ENCODE data around the gene VWC2.

The VWC2 gene

DNA sequence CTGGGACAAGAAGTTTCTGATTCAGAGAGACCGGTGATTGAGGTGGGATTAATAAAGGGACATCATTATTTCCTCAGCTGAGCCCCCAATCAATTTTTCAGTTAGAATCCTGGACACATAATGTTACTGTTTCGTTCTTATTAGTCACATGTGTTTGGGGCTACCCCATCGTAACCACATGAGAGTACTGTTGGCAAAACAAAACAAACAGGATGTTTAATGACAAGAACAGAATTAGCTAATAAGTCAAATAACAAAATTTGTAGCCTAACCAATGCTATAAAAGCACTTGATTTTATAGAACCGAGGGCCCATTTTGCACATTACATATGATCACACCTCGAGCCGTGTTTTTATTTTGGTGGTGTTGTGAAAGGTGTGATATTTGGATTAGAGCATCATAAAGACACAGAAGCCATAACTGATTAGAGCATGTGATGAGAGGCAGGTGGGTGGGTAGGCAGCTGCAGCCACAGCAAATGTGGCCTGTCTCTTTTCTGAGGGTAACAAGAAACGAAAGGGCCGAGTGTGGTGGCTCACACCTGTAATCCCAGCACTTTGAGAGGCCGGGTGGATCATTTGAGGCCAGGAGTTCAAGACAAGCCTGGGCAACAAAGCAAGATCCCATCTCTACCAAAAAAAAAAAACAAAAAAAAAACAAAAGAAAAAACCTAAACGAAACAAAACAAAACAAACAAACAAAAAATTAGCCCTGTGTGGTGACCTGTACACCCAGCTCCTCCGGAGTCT is 1.8 kb upstream of the VWC2 start:
- Histone ChIP-seq H3K27ac (ENCODE audit: low read depth, low read length, severe bottlenecking) (no peak overlapping the region), H3K9me3 (ENCODE audit: control insufficient read depth, low read length) (no peaks in the 10 kb centered on the region), H3K36me3 (ENCODE audit: control insufficient read depth, insufficient read depth, low read length) (no peaks in the 10 kb centered on the region), H3K4me3 (ENCODE audit: extremely low read depth, insufficient read depth, low read length, poor library complexity, severe bottlenecking) (no peak overlapping the region), H3K4me1 (ENCODE audit: control insufficient read depth, insufficient read depth, low read length, poor library complexity, severe bottlenecking) (peaks cover 6% of the 10 kb centered on the region)
- WGBS, 2 experiments (ENCODE audit: insufficient coverage in 2 of 2): 90 to 97% methylated on average over 6 of the region's 11 CpGs

DNA sequence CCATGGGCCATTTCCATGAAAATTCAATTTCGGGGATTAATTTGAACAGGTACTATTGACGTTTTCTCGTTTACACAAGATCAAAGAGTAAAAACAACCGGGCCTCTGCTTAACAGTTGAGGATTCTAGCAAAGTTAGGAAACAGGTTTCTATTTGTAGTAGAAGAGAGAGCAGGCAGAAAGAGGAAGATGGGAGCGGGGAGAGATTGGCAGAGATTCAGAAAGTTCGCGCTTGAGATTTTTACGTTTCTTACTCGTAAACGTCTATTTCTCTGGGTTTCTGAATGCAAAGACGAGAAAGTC is 571 bp upstream of the VWC2 start:
- Histone ChIP-seq H3K27ac (ENCODE audit: low read depth, low read length, severe bottlenecking) (no peak overlapping the region), H3K4me3 (ENCODE audit: extremely low read depth, insufficient read depth, low read length, poor library complexity, severe bottlenecking) (peak overlapping the region; percentile 35), H3K36me3 (ENCODE audit: control insufficient read depth, insufficient read depth, low read length) (no peaks in the 10 kb centered on the region), H3K9me3 (ENCODE audit: control insufficient read depth, low read length) (no peaks in the 10 kb centered on the region), H3K4me1 (ENCODE audit: control insufficient read depth, insufficient read depth, low read length, poor library complexity, severe bottlenecking) (peaks cover 6% of the 10 kb centered on the region)
- WGBS, 2 experiments (ENCODE audit: insufficient coverage in 2 of 2): 23 to 35% methylated on average over 8 to 11 of the region's 11 CpGs

DNA sequence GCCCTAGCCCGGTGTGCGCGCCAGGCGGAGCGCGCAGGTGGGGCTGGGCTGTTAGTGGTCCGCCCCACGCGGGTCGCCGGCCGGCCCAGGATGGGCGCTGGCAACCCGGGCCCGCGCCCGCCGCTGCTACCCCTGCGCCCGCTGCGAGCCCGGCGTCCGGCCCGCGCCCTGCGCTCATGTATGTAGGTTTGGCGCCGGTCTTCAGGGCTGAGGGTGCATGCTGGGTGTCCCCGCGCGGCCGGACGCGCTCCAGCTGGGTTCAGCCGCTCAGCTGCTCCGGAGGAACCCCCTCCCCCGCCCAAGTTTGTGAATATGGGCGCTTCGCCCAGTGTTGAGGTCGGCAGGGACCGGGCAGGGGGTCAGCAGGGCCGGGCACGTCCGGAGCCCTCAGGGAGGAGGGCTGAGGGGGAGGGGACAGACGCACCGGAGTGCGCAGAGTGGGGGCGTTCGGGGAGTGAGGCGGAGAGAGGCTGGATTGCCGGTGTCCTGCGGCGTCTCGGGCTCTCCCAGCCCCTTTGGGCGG is 559 bp downstream of the VWC2 start:
- peaks cover 6% of the 10 kb centered on the region for H3K4me1 ChIP-seq (ENCODE audit: control insufficient read depth, insufficient read depth, low read length, poor library complexity, severe bottlenecking)
- no peak overlapping the region for H3K27ac ChIP-seq (ENCODE audit: low read depth, low read length, severe bottlenecking)
- no peaks in the 10 kb centered on the region for H3K36me3 ChIP-seq (ENCODE audit: control insufficient read depth, insufficient read depth, low read length)
- WGBS, 2 experiments (ENCODE audit: insufficient coverage in 2 of 2): 1% methylated on average over 21 to 52 of the region's 56 CpGs
- H3K9me3 ChIP-seq (ENCODE audit: control insufficient read depth, low read length): no peaks in the 10 kb centered on the region
- peak overlapping the region; percentile 35 for H3K4me3 ChIP-seq (ENCODE audit: extremely low read depth, insufficient read depth, low read length, poor library complexity, severe bottlenecking)

DNA sequence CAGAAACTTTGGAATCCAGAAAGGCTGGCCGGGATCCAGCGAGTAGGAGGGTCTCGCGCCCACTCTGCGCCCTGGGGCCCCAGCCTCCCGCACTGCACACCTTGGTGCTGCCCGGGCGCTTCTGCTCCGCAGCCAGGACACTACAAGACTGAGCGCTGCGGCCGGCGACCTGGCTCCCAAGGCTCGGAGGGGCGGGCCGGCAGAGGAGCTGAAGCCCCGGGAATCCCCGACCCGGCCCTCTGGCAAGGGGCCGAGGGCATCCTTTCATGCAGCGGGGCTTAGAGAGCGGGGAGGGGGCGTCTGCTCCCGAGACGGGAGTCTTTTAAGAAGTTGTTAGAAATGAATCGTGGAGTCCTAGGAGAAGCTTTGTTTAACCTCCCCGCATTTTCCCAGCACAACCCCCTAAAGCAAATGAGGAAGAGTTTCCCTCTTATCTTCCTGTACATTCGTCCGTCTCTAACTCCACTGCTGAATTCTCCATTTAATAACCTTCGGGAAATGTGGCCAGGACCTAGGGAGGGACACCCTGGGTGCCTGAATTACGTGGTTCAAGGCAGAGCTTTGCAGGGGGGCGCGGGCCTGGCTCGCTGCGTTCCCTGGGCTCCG is 1.1 kb downstream of the VWC2 start:
- WGBS, 2 experiments (ENCODE audit: insufficient coverage in 2 of 2): 0 to 1% methylated on average over 14 to 33 of the region's 36 CpGs
- H3K9me3 ChIP-seq (ENCODE audit: control insufficient read depth, low read length): no peaks in the 10 kb centered on the region

DNA sequence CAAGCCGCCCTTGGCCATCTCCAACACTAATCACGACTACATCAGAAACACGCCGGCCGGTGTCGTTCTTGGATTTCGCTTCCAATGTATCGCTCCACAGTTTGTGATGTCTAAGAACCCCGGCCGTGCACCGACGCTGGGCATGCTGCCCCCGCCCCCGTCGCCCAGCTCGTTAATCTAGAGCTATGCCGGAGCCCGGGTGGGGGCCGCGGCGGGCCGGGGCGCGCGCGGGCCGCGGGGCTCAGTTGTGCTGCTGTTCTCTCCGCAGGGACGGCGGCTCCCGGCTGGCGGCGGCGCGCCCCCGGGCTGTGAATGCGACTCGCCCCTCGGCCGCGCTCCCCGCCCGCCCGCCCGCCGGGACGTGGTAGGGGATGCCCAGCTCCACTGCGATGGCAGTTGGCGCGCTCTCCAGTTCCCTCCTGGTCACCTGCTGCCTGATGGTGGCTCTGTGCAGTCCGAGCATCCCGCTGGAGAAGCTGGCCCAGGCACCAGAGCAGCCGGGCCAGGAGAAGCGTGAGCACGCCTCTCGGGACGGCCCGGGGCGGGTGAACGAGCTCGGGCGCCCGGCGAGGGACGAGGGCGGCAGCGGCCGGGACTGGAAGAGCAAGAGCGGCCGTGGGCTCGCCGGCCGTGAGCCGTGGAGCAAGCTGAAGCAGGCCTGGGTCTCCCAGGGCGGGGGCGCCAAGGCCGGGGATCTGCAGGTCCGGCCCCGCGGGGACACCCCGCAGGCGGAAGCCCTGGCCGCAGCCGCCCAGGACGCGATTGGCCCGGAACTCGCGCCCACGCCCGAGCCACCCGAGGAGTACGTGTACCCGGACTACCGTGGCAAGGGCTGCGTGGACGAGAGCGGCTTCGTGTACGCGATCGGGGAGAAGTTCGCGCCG is 1.9 kb downstream of the VWC2 start:
- Histone ChIP-seq H3K4me3 (ENCODE audit: extremely low read depth, insufficient read depth, low read length, poor library complexity, severe bottlenecking) (peak overlapping the region; percentile 35), H3K36me3 (ENCODE audit: control insufficient read depth, insufficient read depth, low read length) (no peaks in the 10 kb centered on the region), H3K4me1 (ENCODE audit: control insufficient read depth, insufficient read depth, low read length, poor library complexity, severe bottlenecking) (peaks cover 6% of the 10 kb centered on the region), H3K27ac (ENCODE audit: low read depth, low read length, severe bottlenecking) (no peak overlapping the region), H3K9me3 (ENCODE audit: control insufficient read depth, low read length) (no peaks in the 10 kb centered on the region)
- WGBS, 2 experiments (ENCODE audit: insufficient coverage in 2 of 2): 0 to 2% methylated on average over 51 to 91 of the region's 106 CpGs

More for the DNA sequence above, 1.1 kb downstream of the VWC2 start:
- Histone ChIP-seq H3K27ac (ENCODE audit: low read depth, low read length, severe bottlenecking) (no peak overlapping the region), H3K4me1 (ENCODE audit: control insufficient read depth, insufficient read depth, low read length, poor library complexity, severe bottlenecking) (peaks cover 6% of the 10 kb centered on the region), H3K4me3 (ENCODE audit: extremely low read depth, insufficient read depth, low read length, poor library complexity, severe bottlenecking) (peak overlapping the region; percentile 35), H3K36me3 (ENCODE audit: control insufficient read depth, insufficient read depth, low read length) (no peaks in the 10 kb centered on the region)

DNA sequence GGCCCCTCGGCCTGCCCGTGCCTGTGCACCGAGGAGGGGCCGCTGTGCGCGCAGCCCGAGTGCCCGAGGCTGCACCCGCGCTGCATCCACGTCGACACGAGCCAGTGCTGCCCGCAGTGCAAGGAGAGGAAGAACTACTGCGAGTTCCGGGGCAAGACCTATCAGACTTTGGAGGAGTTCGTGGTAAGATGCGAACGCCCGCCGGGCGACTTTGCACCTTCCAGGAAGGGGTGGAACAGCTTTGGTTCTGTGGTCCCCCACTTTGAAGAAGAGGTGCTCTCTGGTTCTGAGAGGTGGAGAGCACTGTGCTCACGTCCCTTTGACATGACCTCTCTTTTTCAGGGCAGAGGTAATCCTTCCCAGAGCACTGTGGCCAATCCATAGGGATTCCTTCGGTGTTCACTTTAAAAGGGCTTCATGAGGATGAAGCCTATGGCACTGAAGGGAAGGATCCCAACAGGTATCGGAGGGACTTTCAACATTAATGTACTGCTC is 2.6 kb downstream of the VWC2 start:
- peaks cover 6% of the 10 kb centered on the region for H3K4me1 ChIP-seq (ENCODE audit: control insufficient read depth, insufficient read depth, low read length, poor library complexity, severe bottlenecking)
- H3K9me3 ChIP-seq (ENCODE audit: control insufficient read depth, low read length): no peaks in the 10 kb centered on the region
- peak overlapping the region; percentile 30 for H3K4me3 ChIP-seq (ENCODE audit: extremely low read depth, insufficient read depth, low read length, poor library complexity, severe bottlenecking)
- 14 to 21% methylated on average over 20 to 24 of the region's 25 CpGs for WGBS, 2 experiments (ENCODE audit: insufficient coverage in 2 of 2)
- H3K27ac ChIP-seq (ENCODE audit: low read depth, low read length, severe bottlenecking): no peak overlapping the region
- no peaks in the 10 kb centered on the region for H3K36me3 ChIP-seq (ENCODE audit: control insufficient read depth, insufficient read depth, low read length)

DNA sequence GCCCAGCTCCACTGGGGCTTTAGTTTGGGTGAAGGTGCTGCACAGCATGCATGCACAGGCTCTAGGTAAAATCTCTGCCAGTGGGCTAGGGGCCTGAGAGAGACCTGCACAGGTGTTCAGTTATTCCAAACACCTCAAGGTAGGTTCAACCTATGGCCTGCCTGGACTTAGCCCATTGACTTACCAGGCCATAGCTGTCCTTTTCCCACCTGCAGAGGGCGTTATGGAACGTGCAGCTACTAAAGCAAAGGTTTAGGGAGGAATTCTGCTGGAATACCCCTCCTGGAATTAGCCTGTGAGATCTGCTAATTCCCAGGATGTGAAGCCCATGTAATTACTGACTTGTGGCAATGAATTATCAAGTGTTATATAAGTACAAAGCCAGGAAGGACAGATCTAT is 3.6 kb downstream of the VWC2 start:
- Histone ChIP-seq H3K36me3 (ENCODE audit: control insufficient read depth, insufficient read depth, low read length) (no peaks in the 10 kb centered on the region), H3K4me3 (ENCODE audit: extremely low read depth, insufficient read depth, low read length, poor library complexity, severe bottlenecking) (no peak overlapping the region), H3K9me3 (ENCODE audit: control insufficient read depth, low read length) (no peaks in the 10 kb centered on the region), H3K4me1 (ENCODE audit: control insufficient read depth, insufficient read depth, low read length, poor library complexity, severe bottlenecking) (peaks cover 6% of the 10 kb centered on the region), H3K27ac (ENCODE audit: low read depth, low read length, severe bottlenecking) (no peak overlapping the region)
- WGBS, 2 experiments (ENCODE audit: insufficient coverage in 2 of 2): 0% methylated on average over 1 of the region's 2 CpGs

DNA sequence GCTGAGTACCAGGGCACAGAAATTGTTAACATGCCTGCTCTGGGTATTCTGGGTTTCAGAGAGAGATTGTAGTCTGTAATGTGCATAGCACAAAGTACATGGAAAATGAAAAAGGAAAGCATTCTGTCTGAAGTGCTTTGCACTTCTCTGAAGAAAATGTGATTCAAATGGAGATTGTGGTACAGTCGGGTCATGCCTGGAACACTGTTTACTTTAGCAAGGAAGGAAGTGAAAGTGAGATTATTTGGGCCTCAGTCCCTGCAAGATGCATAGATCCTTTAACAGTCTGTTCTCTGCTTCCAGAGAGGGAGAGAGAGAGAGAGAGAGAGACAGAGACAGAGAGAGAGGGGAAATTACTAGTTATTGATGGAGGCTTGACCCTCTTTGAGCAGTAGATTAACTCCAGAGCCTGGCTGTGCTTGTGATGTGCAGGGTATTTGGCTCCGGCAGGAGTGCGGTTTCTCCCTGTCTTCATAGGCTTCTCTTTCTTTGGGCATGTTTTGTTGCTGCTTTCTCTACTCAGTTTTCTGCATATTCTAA is 5.4 kb downstream of the VWC2 start:
- Histone ChIP-seq H3K4me1 (ENCODE audit: control insufficient read depth, insufficient read depth, low read length, poor library complexity, severe bottlenecking) (peaks cover 6% of the 10 kb centered on the region), H3K9me3 (ENCODE audit: control insufficient read depth, low read length) (no peaks in the 10 kb centered on the region), H3K36me3 (ENCODE audit: control insufficient read depth, insufficient read depth, low read length) (no peaks in the 10 kb centered on the region), H3K27ac (ENCODE audit: low read depth, low read length, severe bottlenecking) (no peak overlapping the region), H3K4me3 (ENCODE audit: extremely low read depth, insufficient read depth, low read length, poor library complexity, severe bottlenecking) (no peak overlapping the region)
- WGBS, 2 experiments (ENCODE audit: insufficient coverage in 2 of 2): 79 to 92% methylated on average over 3 of the region's 3 CpGs

DNA sequence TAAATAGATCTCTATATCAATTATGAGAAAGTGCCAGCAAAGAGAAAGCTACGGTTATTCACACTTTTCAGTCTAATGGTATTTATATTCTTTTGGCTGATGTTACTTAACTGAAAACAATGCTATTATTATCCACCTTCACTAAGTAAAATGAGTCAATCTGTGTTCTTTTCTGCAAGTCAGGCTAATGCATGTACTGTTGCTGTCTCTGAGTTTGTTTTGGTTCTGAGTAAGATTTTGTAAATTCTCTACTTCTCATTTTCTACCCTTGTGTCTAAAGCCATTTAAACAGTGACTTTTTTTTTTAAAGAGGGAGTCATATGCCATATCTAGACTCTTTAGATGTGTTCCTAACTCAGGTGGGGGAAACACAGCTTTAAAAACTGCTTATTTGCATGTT is 7.5 kb downstream of the VWC2 start:
- no peak overlapping the region for H3K27ac ChIP-seq (ENCODE audit: low read depth, low read length, severe bottlenecking)
- no peaks in the 10 kb centered on the region for H3K4me1 ChIP-seq (ENCODE audit: control insufficient read depth, insufficient read depth, low read length, poor library complexity, severe bottlenecking)
- H3K4me3 ChIP-seq (ENCODE audit: extremely low read depth, insufficient read depth, low read length, poor library complexity, severe bottlenecking): no peak overlapping the region
- no peaks in the 10 kb centered on the region for H3K36me3 ChIP-seq (ENCODE audit: control insufficient read depth, insufficient read depth, low read length)
- WGBS, 2 experiments (ENCODE audit: insufficient coverage in 2 of 2): no CpG with 5 or more reads among the region's 1 CpG
- no peaks in the 10 kb centered on the region for H3K9me3 ChIP-seq (ENCODE audit: control insufficient read depth, low read length)

DNA sequence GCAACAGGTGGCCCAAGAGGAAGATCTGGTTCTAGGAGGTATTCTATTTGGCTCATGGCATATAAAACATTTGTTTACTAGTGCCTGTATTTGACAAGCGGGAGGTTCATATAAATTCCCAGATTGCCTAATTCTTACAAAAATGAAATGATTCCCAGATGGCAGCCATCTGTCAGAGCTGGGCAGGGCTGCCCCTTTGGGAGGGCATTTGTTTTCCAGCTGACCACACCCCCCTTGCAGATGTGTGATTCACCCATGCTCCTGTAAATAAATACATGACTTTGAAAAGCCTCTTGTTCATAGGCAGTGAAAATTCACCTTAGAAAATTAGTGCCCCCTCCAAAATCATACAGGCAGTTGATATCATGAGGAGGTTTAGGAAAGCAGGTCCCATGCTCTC is 8.6 kb downstream of the VWC2 start:
- H3K36me3 ChIP-seq (ENCODE audit: control insufficient read depth, insufficient read depth, low read length): no peaks in the 10 kb centered on the region
- no peak overlapping the region for H3K27ac ChIP-seq (ENCODE audit: low read depth, low read length, severe bottlenecking)
- no CpG with 5 or more reads among the region's 1 CpG for WGBS, 2 experiments (ENCODE audit: insufficient coverage in 2 of 2)
- no peaks in the 10 kb centered on the region for H3K9me3 ChIP-seq (ENCODE audit: control insufficient read depth, low read length)
- H3K4me3 ChIP-seq (ENCODE audit: extremely low read depth, insufficient read depth, low read length, poor library complexity, severe bottlenecking): no peak overlapping the region
- no peaks in the 10 kb centered on the region for H3K4me1 ChIP-seq (ENCODE audit: control insufficient read depth, insufficient read depth, low read length, poor library complexity, severe bottlenecking)

All from mesodermal cell (in vitro differentiated cells).